ENCODE results near the gene PSME3IP1. TPM values are rescaled to one million over a fixed set of nuclear protein-coding genes. Genes with fewer than 3 reads are reported as not detected.

PSME3IP1 gene
- total RNA-seq, 1 experiment from 2014 or later, result 45.6 TPM

- no peak overlapping the region for H3K27ac ChIP-seq (ENCODE audit: low read length)
- H3K4me2 ChIP-seq (ENCODE audit: low read length), result no peak overlapping the region
- ChIA-PET POLR2A (ENCODE audit: unreplicated experiment) (no interaction called here), CTCF (no interaction called here)
- ATAC-seq (no peak), DNase-seq (no peak)
- no peak overlapping the region for H3K9ac ChIP-seq (ENCODE audit: low read length)
- no peaks in the 10 kb centered on the region for H3K9me3 ChIP-seq (ENCODE audit: low read length)
- no peaks in the 10 kb centered on the region for H3K4me1 ChIP-seq (ENCODE audit: insufficient read depth, low read length)
- no peak overlapping the region for H3K4me3 ChIP-seq (ENCODE audit: low read length)
- no peaks in the 10 kb centered on the region for H3K9me2 ChIP-seq (replicated peaks; ENCODE audit: low read length)
- H2AFZ ChIP-seq (ENCODE audit: low read length), result no peak overlapping the region
- no peaks in the 10 kb centered on the region for H3K79me2 ChIP-seq (ENCODE audit: low read length)
- H3K36me3 ChIP-seq (ENCODE audit: low read depth, low read length), result peaks cover 3% of the 10 kb centered on the region; the same call in 1 of the 2 replicates
- intact Hi-C loops (cut with micrococcal nuclease), result no loop called here
- TF ChIP-seq, protein P1, sequence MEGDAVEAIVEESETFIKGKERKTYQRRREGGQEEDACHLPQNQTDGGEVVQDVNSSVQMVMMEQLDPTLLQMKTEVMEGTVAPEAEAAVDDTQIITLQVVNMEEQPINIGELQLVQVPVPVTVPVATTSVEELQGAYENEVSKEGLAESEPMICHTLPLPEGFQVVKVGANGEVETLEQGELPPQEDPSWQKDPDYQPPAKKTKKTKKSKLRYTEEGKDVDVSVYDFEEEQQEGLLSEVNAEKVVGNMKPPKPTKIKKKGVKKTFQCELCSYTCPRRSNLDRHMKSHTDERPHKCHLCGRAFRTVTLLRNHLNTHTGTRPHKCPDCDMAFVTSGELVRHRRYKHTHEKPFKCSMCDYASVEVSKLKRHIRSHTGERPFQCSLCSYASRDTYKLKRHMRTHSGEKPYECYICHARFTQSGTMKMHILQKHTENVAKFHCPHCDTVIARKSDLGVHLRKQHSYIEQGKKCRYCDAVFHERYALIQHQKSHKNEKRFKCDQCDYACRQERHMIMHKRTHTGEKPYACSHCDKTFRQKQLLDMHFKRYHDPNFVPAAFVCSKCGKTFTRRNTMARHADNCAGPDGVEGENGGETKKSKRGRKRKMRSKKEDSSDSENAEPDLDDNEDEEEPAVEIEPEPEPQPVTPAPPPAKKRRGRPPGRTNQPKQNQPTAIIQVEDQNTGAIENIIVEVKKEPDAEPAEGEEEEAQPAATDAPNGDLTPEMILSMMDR (conservative IDR thresholded peaks at IDR 0.05; ENCODE audit: low read depth, low read length), result no peak
- TF ChIP-seq EZH2phosphoT487 (IDR thresholded peaks at IDR 0.05; ENCODE audit: borderline replicate concordance, low read length), result no peak
- TF ChIP-seq EZH2 (IDR thresholded peaks at IDR 0.05; ENCODE audit: low read length, unreplicated experiment), result no peak
- no peaks in the 10 kb centered on the region for H4K20me1 ChIP-seq (ENCODE audit: low read length)
- BruUV-seq (replicated peaks), result no TSS peak
- H3K27me3 ChIP-seq (ENCODE audit: low read length), result no peaks in the 10 kb centered on the region
- no peaks in the 10 kb centered on the region for H3F3A ChIP-seq (ENCODE audit: low read length, unreplicated experiment)
Measured at GRCh38 chr16:57150682-57151330, 35.0 kb downstream of the PSME3IP1 start.

DNA sequence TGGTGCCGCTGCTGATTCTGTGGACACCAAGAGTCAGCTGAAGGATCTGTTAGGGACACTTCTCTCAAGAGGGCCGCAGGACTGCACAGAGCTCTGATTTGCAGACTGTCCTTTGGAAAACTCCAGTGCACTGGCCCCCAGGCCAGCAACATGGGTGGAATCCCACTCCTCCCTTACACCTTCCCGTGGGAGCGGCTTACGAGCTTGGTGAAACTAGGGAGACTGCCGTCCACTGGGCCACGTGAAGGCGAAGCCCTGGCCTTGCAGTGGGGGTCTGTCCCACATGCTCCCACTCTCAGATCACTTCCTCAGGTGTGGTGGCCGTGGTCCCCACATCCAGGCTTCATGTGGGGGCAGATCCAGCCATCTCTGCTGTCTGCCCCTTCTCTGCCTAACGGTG lies 36.4 kb downstream of the PSME3IP1 start:
- H3K36me3 ChIP-seq (ENCODE audit: low read depth, low read length), result no peaks in the 10 kb centered on the region
- H3K4me3 ChIP-seq (ENCODE audit: low read length), result no peak overlapping the region
- DNase-seq, result no peak
- no peaks in the 10 kb centered on the region for H3K27me3 ChIP-seq (ENCODE audit: low read length)
- no peaks in the 10 kb centered on the region for H3K9me3 ChIP-seq (ENCODE audit: low read length)
- no peaks in the 10 kb centered on the region for H3K4me1 ChIP-seq (ENCODE audit: insufficient read depth, low read length)
- no peaks in the 10 kb centered on the region for H4K20me1 ChIP-seq (ENCODE audit: low read length)
- ATAC-seq, result no peak
- no peaks in the 10 kb centered on the region for H3K79me2 ChIP-seq (ENCODE audit: low read length)
- no peaks in the 10 kb centered on the region for H3F3A ChIP-seq (ENCODE audit: low read length, unreplicated experiment)
- POLR2A ChIA-PET (ENCODE audit: unreplicated experiment), result no interaction called here
- H3K9me2 ChIP-seq (replicated peaks; ENCODE audit: low read length), result no peaks in the 10 kb centered on the region
- CTCF ChIA-PET, result no interaction called here
- no peak overlapping the region for H3K4me2 ChIP-seq (ENCODE audit: low read length)
- H3K9ac ChIP-seq (ENCODE audit: low read length), result no peak overlapping the region
- no peak overlapping the region for H3K27ac ChIP-seq (ENCODE audit: low read length)
- no peak overlapping the region for H2AFZ ChIP-seq (ENCODE audit: low read length)
- intact Hi-C loops (cut with micrococcal nuclease), result no loop called here
- no TSS peak for BruUV-seq (replicated peaks)
- TF ChIP-seq EZH2 (IDR thresholded peaks at IDR 0.05; ENCODE audit: low read length, unreplicated experiment) (no peak), EZH2phosphoT487 (IDR thresholded peaks at IDR 0.05; ENCODE audit: borderline replicate concordance, low read length) (no peak)
- TF ChIP-seq, protein P1 (conservative IDR thresholded peaks at IDR 0.05; ENCODE audit: low read depth, low read length), result no peak

DNA sequence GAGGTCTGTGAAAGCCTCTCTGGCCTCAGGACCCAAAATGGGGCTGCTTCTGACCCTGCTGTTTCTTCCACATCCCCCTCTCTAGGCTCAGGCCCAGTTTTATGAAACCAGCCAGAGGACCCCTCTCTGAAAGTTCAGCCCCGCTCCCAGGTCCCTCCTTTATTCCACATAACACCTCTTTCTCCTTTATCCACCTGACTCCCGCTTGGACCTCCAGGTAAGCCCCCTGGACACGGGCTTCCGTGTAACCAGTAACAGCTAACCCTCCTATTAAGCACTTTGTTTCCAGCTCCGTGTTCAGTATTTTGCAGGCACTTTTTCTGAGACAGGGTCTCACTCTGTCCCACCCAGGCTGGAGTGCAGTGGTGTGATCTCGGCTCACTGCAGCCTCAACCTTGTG lies 37.4 kb downstream of the PSME3IP1 start:
- no peak overlapping the region for H3K27ac ChIP-seq (ENCODE audit: low read length)
- POLR2A ChIA-PET (ENCODE audit: unreplicated experiment), result interaction anchor here (0.6 kb wide), 1 partner anchor 1660 kb away, joined by 4 read pairs; no protein-coding TSS in a partner anchor

More for the DNA sequence above, 37.4 kb downstream of the PSME3IP1 start:
- H3K4me2 ChIP-seq (ENCODE audit: low read length), result no peak overlapping the region
- H3K4me1 ChIP-seq (ENCODE audit: insufficient read depth, low read length), result no peaks in the 10 kb centered on the region
- ATAC-seq, result no peak
- intact Hi-C loops (cut with micrococcal nuclease), result no loop called here
- no peak overlapping the region for H3K9ac ChIP-seq (ENCODE audit: low read length)
- H3K9me3 ChIP-seq (ENCODE audit: low read length), result no peaks in the 10 kb centered on the region
- H3K79me2 ChIP-seq (ENCODE audit: low read length), result no peaks in the 10 kb centered on the region
- H3K9me2 ChIP-seq (replicated peaks; ENCODE audit: low read length), result no peaks in the 10 kb centered on the region
- no peaks in the 10 kb centered on the region for H3K27me3 ChIP-seq (ENCODE audit: low read length)
- no peaks in the 10 kb centered on the region for H3F3A ChIP-seq (ENCODE audit: low read length, unreplicated experiment)
- H4K20me1 ChIP-seq (ENCODE audit: low read length), result no peaks in the 10 kb centered on the region
- CTCF ChIA-PET, result no interaction called here
- no peak overlapping the region for H3K4me3 ChIP-seq (ENCODE audit: low read length)
- no peak for TF ChIP-seq EZH2 (IDR thresholded peaks at IDR 0.05; ENCODE audit: low read length, unreplicated experiment)
- TF ChIP-seq EZH2phosphoT487 (IDR thresholded peaks at IDR 0.05; ENCODE audit: borderline replicate concordance, low read length), result no peak
- TF ChIP-seq, protein P1 (conservative IDR thresholded peaks at IDR 0.05; ENCODE audit: low read depth, low read length), result no peak
- no peaks in the 10 kb centered on the region for H3K36me3 ChIP-seq (ENCODE audit: low read depth, low read length)
- DNase-seq, result no peak
- no peak overlapping the region for H2AFZ ChIP-seq (ENCODE audit: low read length)
- no TSS peak for BruUV-seq (replicated peaks)

All from PC-3 (cell line).